GM19240 (cell line): ENCODE measurements around the gene LIME1.

ENCODE experiments used
- DNase-seq: peaks from one replicate; pipeline ENCODE4 v3.0.0; 2011; ENCODE audit warnings: low spot score; ENCODE audit not compliant: insufficient read length

Gene LIME1

GRCh38 chr20:63696628-63697356 is 39.7 kb upstream of the LIME1 start, which contains the start of gene TNFRSF6B:
TSS of gene TNFRSF6B (plus strand) at chr20:63696652. CDS start at chr20:63696768, 116 bp downstream.
- DNase-seq, result peak; percentile 1

DNA sequence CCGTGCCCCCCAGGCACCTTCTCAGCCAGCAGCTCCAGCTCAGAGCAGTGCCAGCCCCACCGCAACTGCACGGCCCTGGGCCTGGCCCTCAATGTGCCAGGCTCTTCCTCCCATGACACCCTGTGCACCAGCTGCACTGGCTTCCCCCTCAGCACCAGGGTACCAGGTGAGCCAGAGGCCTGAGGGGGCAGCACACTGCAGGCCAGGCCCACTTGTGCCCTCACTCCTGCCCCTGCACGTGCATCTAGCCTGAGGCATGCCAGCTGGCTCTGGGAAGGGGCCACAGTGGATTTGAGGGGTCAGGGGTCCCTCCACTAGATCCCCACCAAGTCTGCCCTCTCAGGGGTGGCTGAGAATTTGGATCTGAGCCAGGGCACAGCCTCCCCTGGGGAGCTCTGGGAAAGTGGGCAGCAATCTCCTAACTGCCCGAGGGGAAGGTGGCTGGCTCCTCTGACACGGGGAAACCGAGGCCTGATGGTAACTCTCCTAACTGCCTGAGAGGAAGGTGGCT is 39.1 kb upstream of the LIME1 start:
- DNase-seq, result peak; percentile 7

GRCh38 chr20:63697868-63698545 is 38.5 kb upstream of the LIME1 start:
- DNase-seq, result peak; percentile 0

DNA sequence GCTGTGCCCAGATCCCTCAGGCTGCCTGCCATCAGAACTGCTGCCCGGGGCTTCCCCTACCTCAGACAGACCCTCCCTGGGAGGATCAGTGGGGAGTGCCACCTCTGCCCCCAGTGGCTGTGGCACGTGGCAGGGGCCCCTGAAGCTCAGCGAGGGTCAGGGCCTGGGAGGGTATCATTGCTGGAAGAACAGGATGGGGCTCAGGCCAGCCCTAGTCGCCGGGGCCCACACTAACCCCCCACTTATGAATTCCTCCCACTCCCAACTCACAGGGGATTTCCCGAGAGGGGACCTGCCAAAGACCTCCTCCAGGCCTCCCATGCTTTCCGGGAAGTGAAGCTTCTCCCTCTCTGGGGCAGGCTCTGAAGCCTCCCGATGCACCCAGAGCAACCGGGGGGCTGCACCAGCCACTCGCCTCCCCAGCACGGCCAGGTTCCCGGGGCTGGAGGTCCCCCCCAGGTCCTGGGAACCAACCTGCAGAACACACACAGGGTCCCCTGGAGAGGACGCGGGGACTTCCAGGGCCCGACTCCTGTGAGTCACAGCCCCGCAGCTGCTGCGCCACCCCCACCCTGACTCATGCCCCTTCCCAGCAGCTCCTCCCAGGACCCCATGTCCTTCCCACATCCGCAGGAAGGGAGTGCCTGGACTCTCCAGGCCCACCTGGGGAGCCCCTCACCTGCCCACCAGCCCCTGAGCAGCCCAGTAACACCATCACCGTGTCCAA is 37.6 kb upstream of the LIME1 start:
- peak; percentile 17 for DNase-seq

DNA sequence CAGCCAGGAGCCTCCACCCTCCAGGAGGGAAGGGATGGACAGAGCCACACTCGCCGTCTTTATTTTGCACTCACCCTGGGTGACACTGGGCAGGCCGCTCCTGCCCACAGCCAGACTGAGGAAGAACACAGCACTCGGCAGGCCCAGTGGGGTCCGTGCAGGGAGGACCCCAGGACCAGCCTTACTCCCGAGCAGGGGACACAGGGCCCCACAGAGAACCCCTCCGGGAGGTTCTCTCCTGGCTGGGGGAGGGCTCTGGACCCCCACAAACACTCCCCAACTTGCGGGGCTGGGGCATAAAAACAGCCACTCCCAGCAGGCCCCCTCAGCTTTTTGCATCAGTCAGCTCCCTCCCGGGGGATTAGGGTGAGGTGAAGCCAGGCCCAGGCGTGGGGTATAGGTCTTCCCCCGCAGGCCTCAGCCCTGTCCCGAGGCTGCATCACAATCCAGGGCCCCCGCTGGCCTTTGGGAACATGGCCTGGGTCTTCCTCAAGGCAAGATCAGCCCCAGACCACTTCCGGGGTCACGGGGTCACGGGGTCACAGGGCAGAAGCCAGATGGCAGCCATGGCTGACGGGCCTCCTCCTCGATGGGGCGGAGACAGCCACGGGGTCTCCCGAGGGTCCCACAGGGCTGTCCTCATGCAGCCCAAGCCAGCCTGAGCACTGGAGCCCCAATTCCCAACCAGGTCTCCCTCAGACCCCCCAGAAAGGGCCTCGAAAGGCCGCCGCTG is 36.8 kb upstream of the LIME1 start:
- peak; percentile 2 for DNase-seq

DNA sequence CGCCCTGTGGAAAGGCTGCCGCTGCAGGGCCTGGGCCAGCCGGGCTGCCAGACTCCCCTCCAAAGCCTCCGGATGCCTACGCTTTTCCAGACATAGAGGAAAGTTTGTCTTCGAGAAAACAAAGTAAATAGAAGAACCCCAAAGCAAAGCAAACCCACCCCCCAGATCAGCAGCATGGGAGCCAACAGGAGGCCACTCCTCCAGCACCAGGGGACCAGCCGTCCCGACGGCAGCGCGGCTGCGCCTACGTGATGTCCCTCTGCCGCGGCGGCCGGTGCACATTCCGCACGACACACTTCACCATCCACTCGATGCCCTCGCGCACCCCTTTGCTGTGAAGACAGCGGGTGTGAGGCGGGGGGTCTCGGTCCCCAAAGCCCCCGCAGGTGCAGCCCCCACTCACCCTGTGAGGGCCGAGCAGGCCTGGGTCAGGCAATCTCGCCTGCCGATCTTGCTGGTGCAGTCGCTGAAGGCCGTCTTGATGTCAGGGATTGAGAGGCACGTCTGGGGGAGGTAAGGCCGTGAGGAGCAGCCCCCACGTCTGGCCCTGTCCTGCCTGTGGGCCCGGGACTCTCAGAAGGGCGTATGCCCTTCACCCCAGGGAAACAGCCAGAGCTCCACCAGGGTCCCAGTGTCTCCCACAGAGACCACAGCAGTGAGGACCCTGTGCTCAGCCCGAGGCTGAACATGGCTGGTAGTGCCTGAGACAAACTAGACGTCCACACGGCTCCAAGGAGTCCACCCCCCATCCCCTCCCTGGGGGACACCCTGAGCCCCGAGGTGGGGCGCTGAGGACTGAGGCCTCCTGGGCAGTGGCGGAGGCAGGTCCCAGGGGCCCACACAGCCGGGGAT is 36.0 kb upstream of the LIME1 start:
- DNase-seq, result peak; percentile 1

DNA sequence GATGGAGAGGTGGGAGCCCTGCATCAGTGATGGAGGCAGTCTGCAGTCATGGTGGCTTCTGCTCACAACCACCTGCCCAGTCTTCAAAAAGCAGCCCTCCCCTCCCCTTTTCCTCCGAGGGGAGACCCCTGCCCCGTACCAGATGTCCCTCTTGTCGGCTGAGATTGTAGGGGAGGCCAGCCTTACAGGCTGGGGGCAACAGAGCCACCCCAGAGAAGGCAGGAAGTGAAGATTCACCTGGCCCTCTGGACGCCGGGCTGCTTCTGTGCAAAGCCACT is 35.5 kb upstream of the LIME1 start:
- no peak for DNase-seq

GRCh38 chr20:63701329-63702035 is 35.0 kb upstream of the LIME1 start:
- DNase-seq, result peak; percentile 1

DNA sequence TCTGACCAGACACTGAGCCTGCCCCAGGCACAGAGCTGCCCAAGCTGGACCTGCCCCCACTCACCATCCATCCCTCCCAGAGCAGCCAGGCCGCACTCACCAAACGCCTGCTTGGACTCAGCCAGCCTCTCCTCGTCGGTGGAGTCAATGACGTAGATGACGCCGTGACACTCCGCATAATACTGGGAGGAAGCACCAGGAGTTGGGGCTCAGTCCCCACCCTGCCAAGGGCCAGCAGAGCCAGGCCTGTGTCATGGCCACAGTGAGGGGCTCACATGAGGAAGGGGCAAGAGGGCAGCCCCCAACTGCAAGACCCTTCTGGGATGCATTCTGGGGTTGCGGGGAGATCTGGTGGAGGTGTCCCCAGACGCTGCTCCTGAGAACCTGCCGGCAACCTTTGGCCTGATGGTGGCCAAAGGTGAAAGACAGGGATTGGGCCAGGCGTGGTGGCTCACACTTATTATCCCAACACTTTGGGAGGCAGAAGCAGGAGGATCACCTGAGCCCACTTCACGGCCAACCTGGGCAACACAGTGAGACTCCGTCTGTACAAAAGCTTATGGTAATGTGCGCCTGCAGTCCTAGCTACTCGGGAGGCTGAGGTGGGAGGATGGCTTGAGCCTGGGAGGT is 34.3 kb upstream of the LIME1 start:
- DNase-seq, result no peak

- no peak for DNase-seq
These were observed 33.6 kb upstream of the LIME1 start for GRCh38 chr20:63702751-63703470.

DNA sequence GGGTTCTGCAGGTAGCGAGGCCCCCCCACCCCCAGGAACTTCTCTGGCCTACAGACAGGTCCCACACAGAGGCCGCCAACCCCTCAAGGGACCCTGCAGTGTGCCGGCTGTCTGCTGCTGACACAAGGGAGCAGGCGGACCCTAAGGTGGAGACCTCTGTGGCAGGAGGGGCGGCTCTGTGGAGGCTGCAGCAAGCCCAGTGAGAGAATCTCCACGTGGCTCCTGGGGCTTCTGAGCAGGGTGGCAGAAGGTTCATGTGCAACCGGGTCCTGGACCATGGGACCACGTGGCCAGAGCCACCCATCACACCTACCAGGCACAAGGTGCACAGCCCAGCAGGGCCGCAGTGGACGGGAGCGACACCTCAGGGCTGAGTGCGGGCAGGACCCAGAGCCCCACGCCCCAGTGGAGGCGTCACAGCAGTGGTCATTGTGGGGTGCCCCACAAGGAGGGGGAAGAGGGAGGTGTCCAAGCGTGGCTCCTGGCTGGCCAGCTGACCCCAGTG is 32.9 kb upstream of the LIME1 start:
- no peak for DNase-seq

DNA sequence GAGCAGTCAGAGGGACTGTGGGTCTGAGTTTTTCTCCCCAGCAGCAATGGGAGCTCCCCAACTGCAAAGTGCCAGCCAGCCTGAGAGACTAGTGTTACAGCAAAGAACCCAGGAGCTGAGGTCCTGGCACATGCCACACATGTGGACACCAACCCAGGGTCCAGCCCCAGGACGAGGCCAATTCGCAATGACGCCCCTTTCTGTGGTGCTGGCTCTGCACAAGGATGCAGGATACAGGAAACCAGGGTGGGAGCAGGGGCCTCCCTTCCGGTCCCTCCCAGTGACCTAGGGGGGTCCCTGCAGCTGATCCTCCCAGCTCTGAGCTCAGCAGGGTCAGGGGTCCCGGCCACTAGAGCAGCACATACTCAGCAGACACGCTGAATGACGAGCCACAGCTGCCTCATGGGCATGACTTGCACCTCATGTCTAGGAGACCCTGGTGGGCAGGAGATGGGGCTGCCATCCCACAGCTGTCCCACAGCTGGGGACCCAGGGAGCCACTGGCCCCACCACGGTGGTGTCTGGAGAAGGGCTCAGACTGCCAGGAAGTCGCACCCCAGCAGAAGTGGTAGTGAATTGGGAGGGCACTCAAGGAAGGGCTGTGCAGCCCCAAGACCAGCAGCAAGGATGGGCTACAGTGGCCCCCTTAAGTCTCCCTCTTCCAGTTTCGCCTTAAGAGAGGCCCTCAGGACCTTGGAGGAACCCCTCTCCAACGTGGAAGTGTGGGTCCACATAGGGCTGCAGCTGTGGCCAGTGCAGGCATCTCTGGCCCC is 32.3 kb upstream of the LIME1 start:
- no peak for DNase-seq

- DNase-seq, result no peak
These were observed 31.7 kb upstream of the LIME1 start for GRCh38 chr20:63704749-63705117.

DNA sequence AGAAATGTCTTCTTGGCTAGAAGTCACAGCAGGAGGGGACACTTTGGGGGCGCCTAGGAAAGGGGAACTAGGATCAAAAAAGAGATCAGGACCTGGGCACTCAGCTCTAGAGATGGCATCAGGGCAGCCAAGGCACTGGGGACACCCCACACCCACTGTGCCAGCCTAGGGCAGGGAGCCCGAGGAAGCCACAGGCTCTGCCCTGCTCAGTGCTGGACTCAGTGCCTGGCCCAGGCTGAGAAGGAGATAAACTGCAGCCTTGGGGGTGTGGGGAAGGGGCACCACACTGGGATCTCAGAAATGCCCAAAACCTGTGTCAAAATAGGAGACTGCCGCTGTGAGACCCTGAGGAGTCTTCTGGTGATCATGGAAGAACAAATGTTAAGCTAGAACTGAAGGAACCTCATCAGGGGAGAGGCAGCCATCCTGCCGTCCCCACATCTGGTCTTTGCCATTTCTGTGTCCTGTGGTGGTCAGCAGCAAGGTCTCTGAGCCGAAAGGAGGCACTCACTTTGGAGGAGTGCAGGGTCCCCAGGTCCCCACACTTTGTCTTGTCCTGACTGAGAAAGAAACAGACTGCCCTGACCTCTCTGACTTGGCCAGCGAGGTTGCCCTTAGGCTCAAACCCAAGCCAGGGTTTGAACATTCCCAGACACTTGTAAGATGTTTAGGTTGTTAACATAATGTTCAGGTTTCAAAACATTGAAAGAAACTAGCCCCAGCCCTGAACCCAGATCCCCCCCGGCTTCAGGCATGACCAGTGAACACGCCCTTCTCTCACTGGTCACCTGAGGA is 31.0 kb upstream of the LIME1 start:
- DNase-seq, result no peak

GRCh38 chr20:63706027-63706695 is 30.3 kb upstream of the LIME1 start:
- DNase-seq, result no peak

GRCh38 chr20:63706852-63707557 is 29.5 kb upstream of the LIME1 start:
- no peak for DNase-seq
